GM12874 (cell line): ENCODE results near the gene RNF182.

Experiments
- TF ChIP-seq, protein P1 (sequence below): IDR thresholded peaks from 2 replicates; pipeline ENCODE4 v1.5.1; 2011; ENCODE audit warnings: low read depth, mild to moderate bottlenecking, control low read depth, low read length, moderate library complexity; ENCODE audit not compliant: insufficient read depth

The RNF182 gene

DNA sequence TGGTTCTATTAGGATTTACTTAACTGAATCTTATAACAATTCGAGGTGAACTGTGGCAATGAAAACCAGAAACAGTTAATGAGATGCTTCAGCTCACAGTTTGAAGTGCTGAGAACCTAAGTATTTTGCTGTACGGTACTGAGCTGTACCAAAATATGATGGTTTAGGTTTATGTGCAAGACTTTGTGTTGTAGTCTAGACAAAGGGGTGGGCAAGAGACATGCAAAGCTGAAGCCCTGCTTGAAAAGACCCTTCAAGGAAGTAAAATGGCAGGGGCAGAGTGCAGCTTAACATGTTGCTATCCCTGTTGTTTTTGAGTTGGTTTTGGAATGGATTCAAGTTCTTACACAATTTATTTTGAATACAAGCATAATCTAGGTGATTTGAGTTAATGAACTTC, 54.0 kb downstream of the RNF182 start:
- TF ChIP-seq, protein P1, sequence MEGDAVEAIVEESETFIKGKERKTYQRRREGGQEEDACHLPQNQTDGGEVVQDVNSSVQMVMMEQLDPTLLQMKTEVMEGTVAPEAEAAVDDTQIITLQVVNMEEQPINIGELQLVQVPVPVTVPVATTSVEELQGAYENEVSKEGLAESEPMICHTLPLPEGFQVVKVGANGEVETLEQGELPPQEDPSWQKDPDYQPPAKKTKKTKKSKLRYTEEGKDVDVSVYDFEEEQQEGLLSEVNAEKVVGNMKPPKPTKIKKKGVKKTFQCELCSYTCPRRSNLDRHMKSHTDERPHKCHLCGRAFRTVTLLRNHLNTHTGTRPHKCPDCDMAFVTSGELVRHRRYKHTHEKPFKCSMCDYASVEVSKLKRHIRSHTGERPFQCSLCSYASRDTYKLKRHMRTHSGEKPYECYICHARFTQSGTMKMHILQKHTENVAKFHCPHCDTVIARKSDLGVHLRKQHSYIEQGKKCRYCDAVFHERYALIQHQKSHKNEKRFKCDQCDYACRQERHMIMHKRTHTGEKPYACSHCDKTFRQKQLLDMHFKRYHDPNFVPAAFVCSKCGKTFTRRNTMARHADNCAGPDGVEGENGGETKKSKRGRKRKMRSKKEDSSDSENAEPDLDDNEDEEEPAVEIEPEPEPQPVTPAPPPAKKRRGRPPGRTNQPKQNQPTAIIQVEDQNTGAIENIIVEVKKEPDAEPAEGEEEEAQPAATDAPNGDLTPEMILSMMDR, result no peak

DNA sequence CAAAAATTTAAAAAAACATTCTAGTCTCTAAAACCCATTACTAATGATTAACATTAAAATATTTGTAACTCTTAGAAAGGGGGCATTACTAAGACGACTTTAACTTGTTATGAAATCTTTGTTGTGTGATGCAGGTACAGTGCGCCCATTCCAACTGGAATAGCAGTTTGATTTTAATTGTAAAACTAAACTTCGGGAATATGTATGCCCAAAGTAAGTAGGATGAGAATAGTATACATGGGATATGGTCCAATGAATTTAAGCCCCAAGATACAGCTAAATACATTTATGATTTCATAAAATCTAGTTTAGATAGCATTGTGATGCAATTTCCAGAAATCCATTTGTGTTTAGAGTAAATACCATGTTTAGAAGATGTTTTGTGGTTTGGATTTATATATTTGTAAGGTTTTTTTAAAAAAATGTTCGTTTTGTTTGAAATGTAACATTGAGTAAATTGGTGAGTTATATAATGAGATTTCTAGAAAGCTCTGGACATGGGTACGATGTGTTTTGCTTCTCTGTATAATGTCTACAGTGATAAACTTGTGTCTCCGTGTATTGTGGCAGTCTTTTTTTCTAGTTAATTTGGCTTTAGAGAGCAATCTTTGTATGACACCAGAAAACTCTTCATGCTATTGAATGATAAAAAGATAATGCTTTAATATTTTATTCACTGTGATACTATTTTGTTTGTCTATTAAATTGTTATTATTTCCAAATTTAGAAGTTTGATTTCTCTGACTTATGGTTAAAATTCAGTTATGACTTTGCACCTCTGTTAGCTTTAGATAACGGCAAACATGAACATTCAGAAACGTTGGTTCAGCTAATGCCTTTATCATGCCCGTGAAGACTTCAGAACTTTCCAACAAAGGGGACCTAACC, 54.8 kb downstream of the RNF182 start:
- TF ChIP-seq, protein P1, result no peak

DNA sequence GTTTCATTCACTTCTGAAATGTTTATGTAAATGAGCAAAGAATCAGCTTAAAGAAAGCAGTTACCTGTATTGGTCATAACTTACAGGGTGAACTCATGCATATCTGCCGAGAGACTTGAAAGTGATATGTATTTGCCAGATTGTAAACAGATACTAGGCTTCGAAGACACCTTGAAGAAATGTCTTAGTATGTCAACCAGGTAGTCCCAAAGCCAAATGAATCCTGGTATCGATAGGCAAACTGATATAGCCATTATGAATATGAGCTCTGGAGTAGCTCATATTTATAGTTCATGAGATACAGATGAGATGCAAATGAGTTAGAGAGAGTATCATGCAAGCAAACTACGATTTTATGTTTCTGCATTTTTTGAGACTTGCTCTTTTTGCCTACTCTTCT, 55.8 kb downstream of the RNF182 start:
- TF ChIP-seq, protein P1, result no peak

DNA sequence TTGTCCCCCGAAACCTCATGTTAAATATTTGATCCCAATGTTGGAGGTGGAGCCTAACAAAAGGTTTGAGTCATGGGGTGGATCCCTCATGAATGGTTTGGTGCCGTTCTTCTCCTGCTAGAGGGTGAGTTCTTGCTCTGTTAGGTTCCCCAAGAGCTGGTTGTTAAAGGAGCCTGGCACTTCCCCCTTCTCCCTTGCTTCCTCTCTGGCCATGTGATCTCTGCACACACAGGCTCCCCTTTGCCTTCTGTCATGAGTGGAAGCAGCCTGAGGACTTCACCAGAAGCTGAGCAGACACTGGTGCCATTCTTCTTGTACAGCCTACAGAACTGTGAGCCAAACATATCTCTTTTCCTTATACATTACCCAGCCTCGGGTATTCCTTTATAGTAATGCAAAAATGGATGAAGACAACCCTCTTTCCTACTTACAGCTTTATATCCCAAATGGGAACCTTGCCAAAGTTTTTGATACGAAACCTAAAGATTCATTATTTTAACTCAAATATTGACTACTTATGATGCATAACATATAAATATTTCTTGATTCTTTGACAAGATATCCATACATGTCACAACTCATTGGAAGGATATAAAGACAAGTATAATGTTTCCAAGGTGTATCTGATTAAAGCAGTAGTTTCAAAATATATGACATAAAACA, 61.0 kb downstream of the RNF182 start:
- TF ChIP-seq, protein P1, result no peak

DNA sequence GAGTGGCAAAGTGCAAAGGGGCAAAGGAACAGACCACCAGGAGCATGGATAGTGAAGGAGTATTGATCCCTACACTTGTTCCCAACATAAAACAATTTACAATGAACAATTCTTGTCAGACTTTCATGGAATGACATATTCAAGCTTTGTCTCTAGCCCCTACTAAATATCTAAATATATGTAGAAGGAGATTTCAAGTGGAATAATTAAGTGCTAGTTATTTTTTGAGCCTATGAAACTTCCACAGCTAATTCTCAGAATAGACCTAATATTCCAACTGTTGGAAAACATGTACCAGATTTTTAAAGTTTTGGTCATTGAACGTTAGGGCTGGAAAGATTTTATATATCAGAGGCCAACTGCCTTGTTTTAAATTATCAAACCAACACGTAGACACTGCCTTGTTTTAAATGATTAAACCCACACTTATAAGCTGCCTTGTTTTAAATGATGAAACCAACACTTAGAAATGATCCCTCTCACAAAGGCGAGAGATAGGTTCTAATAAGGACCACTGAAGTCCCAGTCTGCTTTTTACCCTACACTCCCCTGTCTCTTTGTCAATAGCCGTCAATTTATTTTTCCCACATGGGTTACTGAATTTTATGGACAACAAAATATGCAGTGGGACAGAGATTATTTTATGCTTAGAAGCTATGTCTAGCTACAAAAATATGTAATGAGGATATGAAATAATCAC, 62.1 kb downstream of the RNF182 start:
- TF ChIP-seq, protein P1, result no peak

DNA sequence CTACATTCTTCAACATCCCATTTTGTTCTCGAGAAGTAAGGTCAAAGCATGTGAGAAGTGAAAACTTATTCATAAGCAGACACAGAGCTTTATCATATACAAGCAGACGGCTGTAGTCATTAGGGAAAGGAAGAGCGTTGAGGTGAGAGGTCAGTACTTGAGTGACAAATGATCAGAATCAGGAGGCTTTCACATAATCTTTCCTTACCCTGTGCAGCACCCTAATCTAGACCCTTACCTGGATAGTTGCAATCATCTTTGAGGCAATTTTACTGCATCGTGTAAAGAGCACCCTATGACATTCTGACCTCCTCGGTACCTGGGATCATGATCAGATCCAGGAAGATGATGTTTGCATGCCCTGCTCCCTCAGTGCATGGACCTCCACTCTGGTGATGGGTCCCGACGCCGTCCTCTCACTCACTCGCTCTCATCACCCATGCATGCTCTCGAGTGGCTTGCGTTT, 62.7 kb downstream of the RNF182 start:
- TF ChIP-seq, protein P1, result no peak

DNA sequence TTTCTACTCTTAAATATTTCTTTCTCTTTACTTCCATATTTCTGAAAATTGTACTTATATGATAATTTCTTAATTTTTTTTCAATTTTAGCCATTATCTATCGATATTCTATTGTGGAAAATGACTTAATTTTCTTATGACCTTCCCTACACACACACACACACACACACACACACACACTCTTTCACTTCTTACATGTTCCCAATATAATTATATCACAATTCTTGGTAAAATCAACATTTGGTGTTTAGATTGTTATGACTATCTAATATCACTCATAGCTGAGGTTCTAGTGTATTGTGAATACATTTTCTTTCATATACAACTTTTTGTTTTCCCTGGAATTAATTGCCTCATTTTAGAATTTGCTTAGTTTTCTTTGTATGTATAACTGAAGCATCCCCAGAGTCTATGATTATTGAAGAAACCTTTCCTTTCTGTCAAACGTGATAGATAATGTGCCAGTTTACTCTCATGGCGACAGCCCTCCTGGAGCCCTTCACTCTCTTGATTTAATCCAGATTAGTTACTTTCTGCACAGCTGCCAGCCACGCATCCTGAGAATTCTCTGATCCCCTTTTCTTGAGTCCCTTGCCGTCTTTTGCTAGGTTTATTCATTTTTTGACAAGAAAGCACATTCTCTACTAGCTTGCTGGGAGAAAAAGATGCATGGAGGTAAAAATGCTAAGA, 63.4 kb downstream of the RNF182 start:
- TF ChIP-seq, protein P1, result no peak
